Measurements from ENCODE around the gene GRAMD2B.
"Not testable (repeated sequence)": the region's sequence is repeated elsewhere in the genome, so short reads cannot be mapped to it uniquely, and the experiment has no call there.

Gene GRAMD2B

DNA sequence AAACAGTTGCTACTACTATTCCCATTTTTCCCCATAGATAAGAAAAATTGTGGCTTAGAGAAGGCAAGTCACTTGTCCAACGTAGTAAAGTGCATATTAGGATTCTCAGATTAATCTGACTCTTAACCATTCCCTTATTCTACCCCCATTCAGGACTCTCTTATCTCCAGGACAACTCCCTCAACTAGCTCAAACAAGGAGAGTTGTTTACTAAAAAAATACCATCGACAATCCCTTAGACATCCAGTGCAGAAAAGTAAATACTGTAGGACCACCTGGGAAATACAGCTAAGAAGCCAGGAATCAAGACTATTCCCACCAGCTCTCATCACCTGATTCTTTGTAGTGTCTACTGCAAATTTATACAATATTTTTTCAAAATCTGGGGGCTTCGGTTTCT is 9.4 kb upstream of the GRAMD2B start:
- DNase-seq = no peak

DNA sequence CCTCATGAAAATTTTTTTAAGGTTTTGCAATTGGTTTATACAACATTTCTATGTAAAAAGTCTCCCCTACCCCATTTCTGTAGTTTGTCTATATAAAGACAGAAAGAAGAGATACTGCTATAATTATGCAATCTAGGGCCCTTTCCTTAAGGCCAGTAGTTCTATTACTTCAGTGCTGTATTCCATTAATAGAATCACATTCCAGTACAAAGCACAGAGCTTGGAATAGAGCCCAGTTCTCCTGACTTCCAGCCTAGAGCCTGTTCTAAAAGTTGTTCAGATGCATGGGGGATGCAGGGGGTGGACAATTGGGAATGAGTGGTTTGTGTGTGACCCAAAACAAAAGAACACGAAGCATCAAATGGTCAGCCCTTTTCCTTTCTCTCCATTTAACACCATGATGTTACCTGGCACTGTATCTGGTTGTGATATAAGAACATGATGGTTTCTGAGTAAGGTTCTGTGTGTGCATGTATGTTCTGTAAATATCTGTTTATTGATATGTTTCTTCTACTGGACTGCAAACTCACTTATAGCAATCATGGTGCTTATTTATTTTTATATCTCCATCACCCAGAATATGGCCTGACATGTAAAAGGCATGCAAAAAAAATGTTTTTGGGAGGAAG is 8.2 kb upstream of the GRAMD2B start:
- DNase-seq = no peak

DNA sequence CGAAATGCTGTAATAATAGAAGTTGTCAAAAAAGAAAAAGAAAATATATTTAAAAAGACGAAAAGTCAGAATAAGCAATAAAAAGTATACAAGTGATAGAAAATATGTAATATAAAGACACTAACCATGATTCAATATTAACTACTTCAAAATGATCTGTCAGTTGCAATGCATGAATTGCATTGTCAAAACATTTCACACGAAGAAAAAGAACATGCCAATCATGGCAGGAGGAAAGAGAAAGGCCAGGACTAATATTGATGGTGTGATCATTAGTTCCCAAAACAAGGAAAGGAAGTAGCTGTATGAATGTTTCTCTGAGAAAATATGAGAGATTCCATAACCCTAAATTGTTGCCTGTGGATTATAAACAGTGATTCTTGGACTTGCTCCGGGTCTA is 7.4 kb upstream of the GRAMD2B start:
- DNase-seq = no peak

DNA sequence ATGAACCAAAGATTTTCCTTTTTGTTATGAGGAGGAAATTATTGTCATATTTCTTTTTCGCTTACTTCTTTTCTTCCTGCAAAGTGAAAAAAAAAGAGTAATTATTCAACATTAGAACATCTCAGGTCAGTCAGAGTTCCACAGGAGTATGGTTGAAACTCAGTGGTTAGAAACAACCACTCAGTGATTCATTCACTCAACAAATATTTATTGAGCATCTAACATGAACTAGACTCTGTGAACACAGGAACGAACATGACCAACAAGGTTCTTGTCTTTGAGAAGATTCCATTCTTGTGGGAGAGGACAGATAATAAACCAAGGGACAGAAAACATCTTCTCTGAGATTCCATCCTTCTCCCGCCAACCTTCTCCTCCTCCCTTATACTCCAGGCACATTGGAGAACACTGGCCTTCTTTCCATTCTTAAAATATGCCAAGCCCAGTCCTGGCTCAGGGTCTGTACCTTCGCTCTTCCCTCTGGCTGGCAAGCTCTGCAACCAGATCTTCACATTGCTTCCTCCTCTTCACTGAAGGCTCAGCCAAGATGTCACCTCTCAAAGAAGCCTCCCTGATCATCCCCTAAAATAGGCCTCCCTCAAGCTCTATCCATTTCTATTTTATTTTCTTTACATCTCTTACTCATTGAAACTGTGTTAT is 6.8 kb upstream of the GRAMD2B start:
- no peak for DNase-seq

DNA sequence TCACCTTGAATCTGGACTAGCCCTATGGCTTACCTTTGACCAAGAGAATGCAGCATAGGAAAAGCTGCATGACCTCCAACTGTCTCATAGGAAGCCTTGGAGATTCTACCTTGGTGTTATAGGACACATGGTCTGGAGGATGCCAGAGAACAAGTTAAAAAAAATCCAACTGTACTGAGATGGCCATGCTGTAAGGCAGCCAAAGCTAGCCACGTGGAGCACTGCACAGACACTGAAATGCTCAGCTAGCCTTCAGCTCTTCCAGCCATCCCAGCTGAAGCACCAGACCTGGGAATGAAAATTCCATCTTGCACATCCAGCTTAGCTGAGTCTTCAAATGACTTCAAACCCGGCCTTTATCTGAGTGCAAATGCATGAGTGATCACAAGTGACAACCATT is 6.0 kb upstream of the GRAMD2B start:
- DNase-seq = no peak

DNA sequence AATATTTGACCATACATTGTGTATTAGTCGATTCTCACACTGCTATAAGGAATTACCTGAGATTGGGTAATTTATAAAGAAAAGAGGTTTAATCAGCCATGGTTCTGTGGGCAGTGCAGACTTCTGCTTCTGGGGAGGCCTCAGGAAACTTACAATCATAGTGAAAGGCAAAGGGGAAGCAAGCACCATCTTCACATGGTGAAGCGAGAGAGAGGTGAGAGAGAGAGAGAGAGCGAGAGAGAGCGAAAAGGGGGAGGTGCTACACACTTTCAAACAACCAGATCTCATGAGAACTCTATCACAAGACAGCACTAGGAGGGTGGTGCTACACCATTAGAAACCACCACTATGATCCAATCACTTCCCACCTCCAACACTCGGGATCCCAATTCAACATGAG is 4.1 kb upstream of the GRAMD2B start:
- DNase-seq = no peak

DNA sequence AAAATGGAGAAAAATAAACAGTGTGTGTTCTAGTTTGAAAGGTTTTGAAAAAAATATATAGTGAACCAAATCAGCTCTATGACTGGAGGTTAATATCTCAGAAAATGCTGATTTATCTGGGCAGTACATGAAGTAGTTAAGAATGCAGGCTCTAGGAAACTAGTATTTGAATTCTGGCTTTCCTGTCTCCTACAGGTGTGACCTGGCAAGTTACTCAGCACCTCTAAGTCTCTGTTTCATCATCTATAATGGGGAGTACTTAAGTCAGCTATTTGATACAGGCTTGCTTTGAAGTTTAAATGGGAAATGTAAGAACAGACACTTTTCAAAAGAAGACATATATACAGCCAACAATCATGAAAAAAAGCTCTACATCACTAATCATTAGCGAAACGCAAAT is 5.2 kb downstream of the GRAMD2B start:
- DNase-seq = no peak

DNA sequence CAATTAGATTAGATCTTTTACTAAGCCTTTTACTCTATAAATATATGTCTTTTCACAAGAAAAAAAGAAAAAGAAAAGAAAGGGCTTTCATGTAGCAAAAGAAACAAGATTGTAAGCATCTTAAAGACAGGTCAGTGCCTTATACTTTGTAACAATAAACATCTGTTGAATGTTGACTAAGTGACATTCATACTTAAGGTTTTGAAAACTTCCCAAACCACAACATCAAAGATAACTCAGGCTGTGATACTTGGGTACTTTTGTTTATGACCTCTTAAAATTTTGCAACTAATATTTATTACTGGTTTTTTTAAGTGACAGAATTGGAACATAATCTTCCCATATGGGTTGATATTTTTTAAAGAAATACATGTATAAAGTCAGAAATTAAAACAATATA is 7.4 kb downstream of the GRAMD2B start:
- DNase-seq = no peak

DNA sequence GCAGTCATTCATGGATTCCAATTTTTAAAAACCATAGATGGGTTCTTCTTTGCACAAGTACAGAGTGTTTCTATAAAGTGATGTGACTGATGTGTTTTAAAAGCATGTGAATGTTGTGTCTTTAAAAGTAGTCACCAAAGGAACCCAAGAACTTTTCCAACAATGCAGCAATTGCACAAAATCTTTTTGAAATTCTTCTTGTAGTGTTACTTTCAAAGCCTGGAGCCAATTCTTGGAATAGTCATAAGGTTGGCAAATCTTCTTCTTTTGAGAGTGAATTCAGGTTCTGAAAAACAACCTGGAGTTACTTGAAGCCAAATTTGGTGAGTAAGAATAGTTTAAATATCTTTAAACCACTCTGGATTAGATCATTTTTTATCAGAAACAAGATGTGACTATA is 10.5 kb downstream of the GRAMD2B start:
- no peak for DNase-seq

DNA sequence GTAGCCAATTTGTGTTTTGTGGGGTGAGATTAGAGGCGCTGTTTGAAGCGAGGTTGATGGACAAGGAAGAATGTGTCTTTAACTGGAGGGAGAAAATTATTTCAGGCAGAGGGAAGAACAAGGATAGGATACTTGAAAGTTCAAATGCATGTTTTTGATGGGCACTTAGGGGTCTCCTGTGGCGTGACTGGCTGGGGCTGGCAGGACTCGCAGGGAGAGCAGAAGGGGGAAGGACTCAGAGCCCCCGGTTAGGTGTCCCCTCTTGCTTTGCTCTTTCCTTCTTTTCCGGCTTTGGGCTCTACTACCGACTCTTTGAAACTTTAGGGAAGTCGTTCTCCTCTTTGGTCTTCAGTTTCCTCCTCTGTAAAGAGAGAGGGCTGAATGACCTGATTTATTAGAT is 12.1 kb downstream of the GRAMD2B start:
- DNase-seq = no peak

DNA sequence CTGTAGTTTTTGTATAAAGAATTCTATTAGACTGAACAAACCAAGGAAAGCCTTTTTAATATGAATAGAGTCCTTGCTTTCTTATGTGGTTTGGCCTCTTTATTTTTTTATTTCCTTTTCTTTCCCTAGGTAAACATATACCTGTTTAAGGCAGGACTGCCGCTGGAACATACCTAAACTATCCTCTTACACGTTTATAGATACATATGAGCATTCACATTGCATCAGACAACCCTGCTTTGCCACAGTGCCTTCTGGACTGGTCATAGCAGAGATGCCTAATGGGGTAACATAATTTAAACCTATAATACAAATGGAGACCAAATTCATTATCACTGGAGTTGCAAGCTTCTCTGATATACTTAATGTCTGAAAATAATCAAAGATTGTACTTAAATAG is 12.5 kb downstream of the GRAMD2B start:
- no peak for DNase-seq

DNA sequence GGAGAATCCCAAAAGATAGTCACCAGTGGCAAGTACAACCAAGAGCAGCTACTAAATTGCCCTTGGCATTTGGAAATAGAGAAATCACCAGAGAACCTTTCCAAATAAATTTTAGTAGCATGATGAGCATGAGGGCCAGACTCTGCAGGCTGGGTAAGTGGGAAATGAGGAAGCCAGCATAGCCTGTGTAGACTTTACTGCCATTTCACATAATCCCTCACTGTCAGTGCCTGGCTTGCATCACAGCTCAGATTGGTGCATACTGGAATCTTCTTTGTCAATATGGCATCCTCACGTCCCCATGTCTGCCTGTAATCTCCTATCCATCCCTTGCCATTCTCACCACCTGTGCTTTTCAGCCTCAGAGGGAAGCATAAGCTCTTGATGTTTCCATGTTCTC is 14.5 kb downstream of the GRAMD2B start:
- DNase-seq = no peak

DNA sequence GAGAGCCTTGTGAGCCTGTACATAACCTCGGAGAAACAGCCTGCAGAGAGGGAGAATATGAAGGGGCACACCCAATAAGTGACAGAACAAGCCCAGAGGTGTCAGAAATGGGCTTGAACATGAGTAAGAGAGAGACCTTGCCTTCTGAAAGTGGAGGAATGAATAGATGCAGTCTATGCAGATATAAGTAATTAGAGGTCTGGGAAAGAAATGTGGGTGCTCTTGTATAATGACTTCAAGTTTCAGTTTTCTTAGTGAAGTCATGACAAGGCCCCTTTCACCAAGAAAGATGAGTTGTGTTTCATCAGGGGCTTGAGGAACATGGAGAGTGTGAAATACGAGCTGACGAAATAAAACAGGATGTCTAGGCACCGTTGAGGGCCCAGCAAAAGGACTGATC is 15.1 kb downstream of the GRAMD2B start:
- no peak for DNase-seq

DNA sequence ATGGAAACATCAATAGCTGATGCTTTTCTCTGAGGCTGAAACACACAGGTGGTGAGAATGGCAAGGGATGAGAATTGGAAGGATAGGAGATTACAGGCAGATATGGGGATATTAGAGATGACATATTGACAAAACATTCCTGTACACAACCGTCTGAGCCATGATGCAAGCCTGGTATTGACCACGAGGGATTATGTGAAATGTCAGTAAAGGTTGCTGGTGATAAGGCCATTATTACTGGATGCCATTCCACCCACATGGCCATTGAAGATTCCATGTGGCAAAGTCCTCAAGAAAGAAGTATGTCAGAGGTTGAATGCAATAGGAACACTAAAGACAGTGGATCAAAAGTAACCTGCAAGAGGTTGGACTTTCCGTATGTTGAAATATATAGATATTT is 15.7 kb downstream of the GRAMD2B start:
- DNase-seq = no peak

DNA sequence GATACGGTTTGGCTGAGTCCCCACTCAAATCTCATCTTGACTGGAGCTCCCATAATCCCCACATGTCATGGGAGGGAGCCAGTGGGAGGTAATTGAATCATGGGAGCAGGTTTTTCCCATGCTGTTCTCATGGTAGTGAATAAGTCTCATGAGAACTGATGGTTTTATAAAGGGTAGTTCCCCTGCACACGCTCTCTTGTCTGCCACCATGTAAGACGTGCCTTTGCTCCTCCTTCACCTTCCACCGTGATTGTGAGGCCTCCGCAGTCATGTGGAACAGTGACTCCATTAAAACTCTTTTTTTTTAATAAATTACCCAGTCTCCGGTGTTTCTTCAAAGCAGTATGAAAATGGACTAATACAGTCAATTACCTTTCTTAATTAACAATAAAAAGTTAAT is 16.5 kb downstream of the GRAMD2B start:
- DNase-seq = not testable (repeated sequence)

DNA sequence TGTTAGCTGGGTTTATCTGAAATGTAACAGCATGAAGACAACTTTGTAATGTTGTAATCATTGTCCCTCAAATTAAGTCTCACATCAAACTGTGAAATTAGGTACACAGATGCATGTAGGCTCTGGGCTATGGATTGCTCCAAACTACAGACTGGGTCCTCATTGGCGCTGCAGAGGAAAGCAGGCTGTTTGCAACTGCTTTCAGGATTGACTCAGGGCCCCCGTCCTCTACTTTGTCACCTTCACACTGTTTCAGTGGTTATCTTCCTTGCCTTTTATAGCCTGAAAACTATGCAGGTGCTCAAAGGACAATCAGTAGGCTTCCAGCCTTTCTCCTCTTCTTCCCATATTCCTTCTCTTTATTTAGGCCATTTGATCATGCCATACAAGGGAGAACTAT is 18.0 kb downstream of the GRAMD2B start:
- DNase-seq = no peak

DNA sequence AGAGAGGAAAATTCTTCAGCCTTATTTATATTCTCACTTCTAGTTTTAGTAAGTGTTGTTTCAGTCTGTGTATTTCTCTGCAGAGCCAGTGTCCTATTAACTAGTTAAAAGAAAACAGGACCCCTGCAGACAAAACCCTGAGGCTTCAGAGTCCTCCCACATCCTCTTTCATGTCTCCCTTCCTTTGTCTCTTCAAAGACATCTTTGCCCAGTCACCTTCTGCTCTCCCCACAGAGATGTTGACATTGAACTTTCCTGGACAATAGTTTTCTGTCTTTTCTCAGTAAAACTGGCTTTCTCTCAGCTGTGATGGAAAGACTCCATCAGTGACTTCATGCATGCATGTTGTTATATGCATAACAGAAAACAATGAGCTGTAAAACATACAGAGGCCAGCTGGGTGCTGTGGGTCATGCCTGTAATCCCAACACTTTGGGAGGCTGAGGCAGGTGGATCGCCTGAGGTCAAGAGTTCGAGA is 20.2 kb downstream of the GRAMD2B start:
- DNase-seq = no peak

DNA sequence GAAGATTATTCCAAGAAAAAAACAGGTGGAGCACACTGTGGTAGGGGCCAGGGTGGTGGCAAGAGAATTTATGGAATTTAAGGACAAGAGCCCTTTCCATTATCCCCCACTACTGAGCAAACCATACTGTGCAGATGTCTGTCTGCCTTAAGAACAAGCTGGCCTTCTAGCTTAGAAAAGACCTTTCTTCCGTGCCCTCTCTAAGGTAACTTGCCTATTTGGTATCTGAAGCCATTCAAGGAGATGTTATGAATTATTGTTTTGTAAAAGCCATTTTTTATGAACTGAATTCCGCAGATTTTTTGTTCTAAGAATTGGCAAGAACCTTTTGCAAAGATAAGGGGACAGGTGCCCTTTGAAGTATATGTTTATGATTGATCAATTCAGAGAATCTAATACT is 20.9 kb downstream of the GRAMD2B start:
- DNase-seq = no peak

DNA sequence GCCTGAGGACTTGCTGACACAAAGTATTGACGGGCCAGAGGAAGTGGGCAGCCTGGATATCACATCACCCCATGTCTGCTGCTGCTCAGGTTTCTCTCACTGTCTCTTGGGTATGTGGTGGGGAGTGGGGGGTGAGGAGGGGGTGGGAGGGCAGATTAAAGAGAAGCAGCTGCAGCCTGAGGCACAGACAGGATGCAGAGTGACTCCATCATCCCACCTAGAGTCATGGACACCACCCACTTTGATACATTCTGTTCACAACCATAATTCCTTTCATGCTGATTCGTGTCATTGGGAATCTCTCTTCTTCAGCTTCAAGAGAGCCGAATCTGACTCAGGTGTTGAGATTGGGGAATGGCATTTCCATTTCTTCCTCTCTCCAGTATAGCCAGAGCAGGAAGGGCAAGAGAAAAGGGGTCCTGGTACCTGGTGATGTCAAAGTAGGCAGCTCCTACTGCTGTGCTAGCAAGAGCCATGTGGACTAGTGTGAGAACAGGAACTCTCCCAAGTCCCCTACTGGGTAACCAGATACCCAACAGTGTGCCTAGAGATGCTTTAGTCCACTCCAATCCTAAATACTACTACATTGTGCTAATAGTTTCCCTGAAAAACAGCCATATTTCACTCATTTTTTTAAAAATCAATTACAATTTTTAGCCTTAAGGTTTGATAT is 22.4 kb downstream of the GRAMD2B start:
- DNase-seq = no peak

DNA sequence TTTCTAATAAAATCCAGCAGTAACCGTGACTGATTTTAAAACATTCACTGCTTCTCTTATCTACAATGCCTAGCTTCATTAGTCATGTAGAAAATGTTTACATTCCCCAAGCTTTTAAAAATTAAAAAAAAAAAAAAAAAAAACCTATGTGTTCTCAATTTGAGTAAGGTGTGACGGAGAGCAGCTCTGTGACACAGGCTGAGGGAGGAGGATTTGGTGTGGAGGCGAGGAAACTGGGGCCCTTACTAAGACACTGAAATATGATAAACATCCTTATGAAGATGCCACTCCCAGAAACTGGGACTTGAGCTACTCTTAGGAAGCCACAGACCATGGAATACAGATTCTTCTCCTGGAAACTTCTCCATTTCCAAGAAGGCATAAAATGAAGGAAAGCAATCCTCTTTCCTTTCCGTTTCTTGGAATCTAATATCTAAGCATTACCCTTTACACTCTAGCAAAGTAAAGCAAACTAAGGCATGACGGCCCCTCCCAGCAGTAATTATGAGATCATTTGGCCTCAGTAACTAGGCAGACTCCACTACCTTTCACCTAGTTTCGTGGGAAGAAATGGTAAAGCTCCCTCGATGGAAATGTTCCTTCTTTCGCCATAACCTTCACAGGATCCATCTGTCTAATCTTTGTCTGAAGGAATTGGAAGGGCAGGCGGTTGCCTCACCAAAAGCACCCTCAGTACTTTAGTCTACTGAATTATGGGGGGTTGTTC is 23.5 kb downstream of the GRAMD2B start:
- no peak for DNase-seq

DNA sequence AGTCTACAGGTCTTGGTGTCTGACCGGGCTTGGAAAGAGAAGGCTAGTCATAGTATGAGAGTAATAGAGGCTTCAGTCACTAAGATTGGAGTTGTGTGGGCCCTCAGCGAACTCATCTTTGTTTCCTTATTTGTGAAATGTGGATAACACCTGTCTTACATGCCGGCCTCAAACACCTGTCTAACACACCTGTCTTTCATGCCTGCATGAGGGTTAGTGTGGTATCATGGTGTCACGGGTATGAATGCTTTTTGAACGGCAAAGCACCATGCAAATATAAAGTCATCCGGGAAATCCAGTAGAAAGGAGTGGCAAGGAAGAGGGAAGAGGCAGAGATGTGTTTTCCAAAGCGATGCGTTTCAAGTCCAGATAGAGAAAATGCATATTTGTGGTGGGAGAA is 25.5 kb downstream of the GRAMD2B start:
- DNase-seq = no peak

DNA sequence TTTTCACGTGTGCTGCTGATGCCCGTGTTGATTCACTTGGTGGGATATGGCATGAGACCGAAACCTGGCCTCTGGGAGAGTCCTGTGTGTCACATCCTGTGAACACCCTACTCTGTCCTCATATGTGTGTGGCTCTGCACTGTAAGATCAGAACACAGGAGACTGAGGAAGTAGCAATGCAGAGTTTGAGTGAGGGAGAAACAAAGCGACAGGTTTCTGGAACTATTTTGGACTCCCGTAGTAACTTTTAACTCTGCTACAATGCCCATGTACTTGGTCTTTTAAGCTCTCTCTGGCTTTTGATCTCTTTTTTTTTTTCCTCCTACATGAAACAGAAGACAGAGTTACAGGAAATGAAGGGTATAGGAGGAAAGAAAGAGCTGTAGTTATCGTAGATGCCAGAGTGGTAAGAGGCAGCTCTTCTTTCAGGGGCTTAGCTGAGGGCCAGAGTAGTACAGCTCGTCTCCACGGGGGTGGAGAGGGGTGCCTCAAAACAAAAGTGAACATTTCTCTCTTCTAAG is 26.6 kb downstream of the GRAMD2B start:
- peak; percentile 17 for DNase-seq

DNA sequence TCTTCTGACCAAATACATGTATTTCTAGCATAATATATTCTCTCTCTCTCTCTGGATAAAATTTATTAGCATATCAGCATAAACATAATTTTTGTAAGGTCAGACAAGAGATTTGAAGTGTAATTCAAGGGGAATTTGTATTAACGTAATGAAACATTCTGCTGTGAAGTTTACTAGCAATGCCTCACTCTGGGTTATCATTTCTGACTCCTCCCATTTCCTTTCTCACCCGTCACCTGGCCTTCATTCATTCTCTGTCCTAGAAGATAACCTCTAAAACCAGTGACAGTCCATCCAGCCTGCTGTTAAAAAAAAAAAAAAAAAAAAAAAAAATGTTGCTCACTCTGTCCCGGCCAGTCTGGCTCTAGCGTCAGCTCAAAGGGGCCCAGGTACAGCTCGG is 27.1 kb downstream of the GRAMD2B start:
- no peak for DNase-seq

Data from T-helper 9 cell (primary cell).